AG04450 (cell line): ENCODE measurements around the gene ST6GALNAC3. TPM values are rescaled to one million over a fixed set of nuclear protein-coding genes. Genes with fewer than 3 reads are reported as not detected.

ENCODE experiments used
- CTCF ChIA-PET: fragments of 300-600, 350-600 bp; formaldehyde crosslinking; extraction: SDS; loops from one replicate; lab custom pipeline; 2022; ENCODE audit warnings: antibody characterized with exemption, inconsistent platforms; lab: Charles Lee
- POLR2A ChIA-PET: fragments of 350-600 bp; formaldehyde crosslinking; extraction: SDS; loops from one replicate; lab custom pipeline; 2021; ENCODE audit warnings: antibody characterized with exemption, inconsistent platforms; lab: Yijun Ruan, JAX
- DNase-seq: peaks from one replicate; pipeline ENCODE4 v3.0.0-alpha.2; 2011; ENCODE audit warnings: low read depth, low spot score
- H3K27ac ChIP-seq: one replicate; pipeline ENCODE4 v1.5.1; 2012; ENCODE audit warnings: low read depth, low read length, control low read depth
- H3K27me3 ChIP-seq: one replicate; pipeline ENCODE4 v1.6.0; 2012; ENCODE audit warnings: low read length; ENCODE audit not compliant: control insufficient read depth, insufficient read depth
- H3K4me3 ChIP-seq: 2 replicates; pipeline ENCODE4 v1.5.1; 2011; ENCODE audit warnings: mild to moderate bottlenecking, low read depth, low read length, control low read depth
- H3K9me3 ChIP-seq: 2 replicates; pipeline ENCODE4 v1.5.1; 2012; ENCODE audit warnings: low read length; ENCODE audit not compliant: control insufficient read depth, insufficient read depth
- polyA plus RNA-seq: library from polyadenylated mRNA; depleted of rRNA; stranded (reverse); fragments of >200 nt; gene quantifications from 2 replicates; pipeline ENCODE4 v1.2.3, GENCODE V29; 2011
- TF ChIP-seq, protein P1 (sequence below): IDR thresholded peaks from 2 replicates; pipeline ENCODE4 v1.5.1; 2011; ENCODE audit warnings: low read depth, low read length, control low read depth, inconsistent platforms

ST6GALNAC3 gene
- polyA plus RNA-seq, 1 experiment: 2.1 TPM

DNA sequence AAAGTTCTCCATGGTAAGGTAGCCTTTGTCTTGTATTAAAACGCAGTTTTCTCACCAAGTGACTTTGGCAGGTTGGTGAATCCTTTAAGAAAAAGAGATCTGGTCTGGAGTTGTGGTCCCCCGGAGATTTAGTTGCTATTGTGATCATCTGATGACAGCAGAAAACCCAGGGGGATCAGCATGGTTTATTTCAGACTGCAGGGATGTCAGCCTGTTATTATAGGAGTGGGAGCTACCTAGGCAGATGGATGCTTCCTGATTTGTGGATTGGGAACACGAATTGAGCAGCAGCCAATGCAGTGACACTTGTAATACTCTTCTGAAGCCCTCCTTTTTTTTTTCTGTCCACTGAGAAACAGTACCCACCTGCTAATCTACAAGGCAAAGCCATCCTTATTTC, 150.2 kb downstream of the ST6GALNAC3 start:
- no peak overlapping the region for H3K4me3 ChIP-seq
- DNase-seq: no peak
- ChIA-PET POLR2A (no interaction called here), CTCF (interaction anchor here (1.2 kb wide), 1 partner anchor 12 kb away, joined by 3 read pairs; no protein-coding TSS in a partner anchor)
- TF ChIP-seq, protein P1, sequence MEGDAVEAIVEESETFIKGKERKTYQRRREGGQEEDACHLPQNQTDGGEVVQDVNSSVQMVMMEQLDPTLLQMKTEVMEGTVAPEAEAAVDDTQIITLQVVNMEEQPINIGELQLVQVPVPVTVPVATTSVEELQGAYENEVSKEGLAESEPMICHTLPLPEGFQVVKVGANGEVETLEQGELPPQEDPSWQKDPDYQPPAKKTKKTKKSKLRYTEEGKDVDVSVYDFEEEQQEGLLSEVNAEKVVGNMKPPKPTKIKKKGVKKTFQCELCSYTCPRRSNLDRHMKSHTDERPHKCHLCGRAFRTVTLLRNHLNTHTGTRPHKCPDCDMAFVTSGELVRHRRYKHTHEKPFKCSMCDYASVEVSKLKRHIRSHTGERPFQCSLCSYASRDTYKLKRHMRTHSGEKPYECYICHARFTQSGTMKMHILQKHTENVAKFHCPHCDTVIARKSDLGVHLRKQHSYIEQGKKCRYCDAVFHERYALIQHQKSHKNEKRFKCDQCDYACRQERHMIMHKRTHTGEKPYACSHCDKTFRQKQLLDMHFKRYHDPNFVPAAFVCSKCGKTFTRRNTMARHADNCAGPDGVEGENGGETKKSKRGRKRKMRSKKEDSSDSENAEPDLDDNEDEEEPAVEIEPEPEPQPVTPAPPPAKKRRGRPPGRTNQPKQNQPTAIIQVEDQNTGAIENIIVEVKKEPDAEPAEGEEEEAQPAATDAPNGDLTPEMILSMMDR: no peak
- H3K9me3 ChIP-seq: no peaks in the 10 kb centered on the region
- no peak overlapping the region for H3K27ac ChIP-seq
- no peaks in the 10 kb centered on the region for H3K27me3 ChIP-seq

DNA sequence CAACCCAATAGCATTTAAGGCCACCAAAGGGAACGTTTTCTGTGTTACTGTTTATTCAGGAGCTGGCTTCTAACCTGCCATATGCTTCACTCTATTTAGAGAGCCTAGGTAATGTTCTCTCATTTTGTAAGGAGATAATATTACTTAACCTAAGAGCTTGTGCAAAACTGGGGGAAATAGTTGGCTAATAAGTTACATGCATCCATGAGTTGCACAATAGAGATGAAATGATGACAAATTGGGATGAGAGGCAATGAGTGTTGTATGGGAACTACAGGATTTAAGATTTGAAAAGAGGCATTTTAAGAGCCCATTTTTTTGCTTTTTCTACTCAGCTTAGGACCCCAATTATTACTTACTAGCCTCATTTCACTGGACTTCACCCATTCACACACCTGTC, 151.0 kb downstream of the ST6GALNAC3 start:
- H3K9me3 ChIP-seq: no peaks in the 10 kb centered on the region
- TF ChIP-seq, protein P1: no peak
- no peak for DNase-seq
- ChIA-PET POLR2A (no interaction called here), CTCF (no interaction called here)
- H3K27ac ChIP-seq: no peak overlapping the region
- no peaks in the 10 kb centered on the region for H3K27me3 ChIP-seq
- no peak overlapping the region for H3K4me3 ChIP-seq

DNA sequence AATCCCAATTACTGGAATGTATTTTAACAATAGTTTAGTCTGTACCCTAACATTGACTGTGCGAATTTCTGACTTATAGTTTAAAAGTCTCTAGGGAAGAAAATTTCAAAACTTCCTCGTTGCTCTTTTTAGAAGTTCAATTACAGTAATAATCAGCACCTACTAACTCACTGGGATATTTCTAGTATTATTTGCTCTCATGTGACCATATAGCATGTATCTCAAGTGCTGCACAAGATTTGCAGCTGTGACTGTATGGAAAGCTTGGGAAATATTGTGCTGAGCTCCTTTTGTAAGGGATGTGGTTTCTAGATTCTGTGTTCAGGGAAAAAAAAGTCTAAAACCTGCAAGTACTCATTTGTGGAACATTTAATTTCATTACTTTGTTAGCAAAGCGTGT, 153.1 kb downstream of the ST6GALNAC3 start:
- Histone ChIP-seq H3K27me3 (no peaks in the 10 kb centered on the region), H3K27ac (no peak overlapping the region), H3K4me3 (no peak overlapping the region), H3K9me3 (no peaks in the 10 kb centered on the region)
- ChIA-PET POLR2A (no interaction called here), CTCF (no interaction called here)
- no peak for DNase-seq
- TF ChIP-seq, protein P1: no peak

DNA sequence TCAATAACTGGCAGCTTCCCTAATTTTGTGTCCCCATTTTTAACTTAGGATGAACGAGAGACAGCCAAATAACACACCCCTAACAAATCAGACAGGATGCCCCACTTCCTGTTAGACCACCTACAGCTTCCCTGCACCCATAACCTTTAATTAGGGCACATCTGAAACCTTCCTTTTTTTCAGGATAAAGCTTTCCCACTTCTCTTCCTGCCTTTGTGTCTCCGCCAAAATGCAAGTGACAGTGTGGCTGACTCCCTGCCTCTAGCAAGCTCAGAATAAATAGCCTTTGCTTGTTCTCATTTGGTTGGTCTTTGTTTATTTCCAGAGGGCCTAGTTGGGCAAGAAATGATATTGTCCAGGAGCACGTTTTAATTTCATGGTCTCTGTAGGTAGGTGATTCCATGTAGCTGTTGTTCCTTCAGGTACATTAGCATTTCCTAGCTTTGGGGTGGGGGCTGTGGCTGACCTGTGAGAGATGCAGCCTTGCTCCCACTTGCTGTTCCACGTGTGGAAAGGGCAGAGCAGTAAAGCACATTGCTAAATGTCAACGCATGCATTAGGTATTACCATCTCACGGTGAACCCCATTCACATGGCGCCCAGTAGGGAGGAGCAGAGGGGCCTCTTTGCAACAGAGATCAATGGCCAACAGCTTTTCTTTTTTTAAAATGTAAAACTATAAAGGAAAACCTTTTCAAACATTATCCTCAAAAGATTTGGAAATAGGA, 154.9 kb downstream of the ST6GALNAC3 start:
- TF ChIP-seq, protein P1: no peak
- Histone ChIP-seq H3K9me3 (no peaks in the 10 kb centered on the region), H3K4me3 (no peak overlapping the region), H3K27me3 (no peaks in the 10 kb centered on the region), H3K27ac (no peak overlapping the region)
- CTCF ChIA-PET: no interaction called here
- POLR2A ChIA-PET: no interaction called here
- DNase-seq: no peak

DNA sequence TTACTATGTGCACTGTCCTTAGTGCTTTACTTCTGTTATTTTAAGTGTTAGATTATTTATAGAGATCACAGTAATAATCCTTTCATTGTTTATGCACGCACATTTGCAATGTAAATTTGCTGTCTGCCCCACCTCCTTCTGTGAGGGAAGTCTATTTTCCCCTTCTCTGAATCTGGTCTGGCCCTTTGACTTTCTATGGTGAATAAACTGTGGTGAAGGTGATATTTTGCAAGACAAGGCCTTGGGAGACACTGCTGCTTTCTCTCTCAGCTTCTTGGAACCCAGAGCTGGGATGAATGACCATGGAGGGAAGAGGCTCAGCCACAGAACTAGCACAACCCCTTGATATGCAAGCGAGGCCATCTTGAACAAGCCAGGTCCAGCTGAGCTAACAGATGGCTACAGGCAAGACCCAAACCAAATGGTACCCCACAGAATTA, 156.3 kb downstream of the ST6GALNAC3 start:
- DNase-seq: no peak
- H3K4me3 ChIP-seq: no peak overlapping the region
- TF ChIP-seq, protein P1: no peak
- no peaks in the 10 kb centered on the region for H3K9me3 ChIP-seq
- no peaks in the 10 kb centered on the region for H3K27me3 ChIP-seq
- POLR2A ChIA-PET: no interaction called here
- CTCF ChIA-PET: no interaction called here
- H3K27ac ChIP-seq: no peak overlapping the region
